ENCODE results near the gene GSN. TPM values are rescaled to one million over a fixed set of nuclear protein-coding genes. Genes with fewer than 3 reads are reported as not detected.

GSN gene
- total and polyA plus RNA-seq, 2 of the 8 experiments (the other 6 are each of a cell fraction or from before 2014, with no cell fraction given) = 52.3 to 94.5 TPM

GRCh38 chr9:121220996-121221663 is 46.8 kb upstream of the GSN start (continued):
- no peak for TF ChIP-seq USF2 (IDR thresholded peaks at IDR 0.05; ENCODE audit: low read length)
- no peak for TF ChIP-seq FOSL1 (IDR thresholded peaks at IDR 0.05; ENCODE audit: insufficient read depth, low read depth, low read length)
- no peak for TF ChIP-seq HDAC6 (IDR thresholded peaks at IDR 0.05; ENCODE audit: low read depth, low read length)
- TF ChIP-seq EP300 (IDR thresholded peaks at IDR 0.05; ENCODE audit: borderline replicate concordance in 1 of 2, low read depth in 2 of 2, low read length in 2 of 2) = peak in 1 of 2 experiments; percentile 91; a peak in 1 of 3 replicates
- peak; percentile 72 for TF ChIP-seq YY1 (IDR thresholded peaks at IDR 0.05; ENCODE audit: low read depth, low read length)
- peak; percentile 70; the same call in 1 of the 2 replicates for TF ChIP-seq JUN (IDR thresholded peaks at IDR 0.05; ENCODE audit: low read depth, low read length)
- TF ChIP-seq PHF8 (conservative IDR thresholded peaks at IDR 0.05; ENCODE audit: low read depth, low read length) = no peak
- no peak for TF ChIP-seq SIN3A (conservative IDR thresholded peaks at IDR 0.05 in 1 of 2, IDR thresholded peaks at IDR 0.05 in 1 of 2; ENCODE audit: low read depth in 1 of 2, low read length in 2 of 2)
- TF ChIP-seq NANOG (IDR thresholded peaks at IDR 0.05; ENCODE audit: insufficient read depth, low read depth, low read length, poor library complexity, severe bottlenecking) = no peak
- peak; percentile 50 to 62; a peak in 2 of 3 replicates for TF ChIP-seq POLR2A (IDR thresholded peaks at IDR 0.05; ENCODE audit: control extremely low read depth in 1 of 2, low read depth in 2 of 2, low read length in 2 of 2)
- no peak for TF ChIP-seq CHD2 (IDR thresholded peaks at IDR 0.05; ENCODE audit: low read length)
- TF ChIP-seq EZH2 (IDR thresholded peaks at IDR 0.05; ENCODE audit: low read depth, low read length, severe bottlenecking) = no peak
- no peak for TF ChIP-seq MAFK (IDR thresholded peaks at IDR 0.05; ENCODE audit: low read depth, low read length)
- 0 out of 2 replicates have a peak, but pooled peaks have one; percentile 50 for TF ChIP-seq GTF2F1 (IDR thresholded peaks at IDR 0.05; ENCODE audit: borderline replicate concordance, low read depth, low read length)
- no peak; the same call in 1 of the 2 replicates for TF ChIP-seq BRCA1 (IDR thresholded peaks at IDR 0.05; ENCODE audit: low read depth, low read length)
- TF ChIP-seq RBBP5 (IDR thresholded peaks at IDR 0.05; ENCODE audit: borderline replicate concordance, low read depth, low read length) = peak; percentile 58; the same call in 1 of the 2 replicates
- TF ChIP-seq KDM5A (IDR thresholded peaks at IDR 0.05; ENCODE audit: low read length) = no peak
- no peak for TF ChIP-seq E2F6 (IDR thresholded peaks at IDR 0.05)

Data from H1 (cell line).